ENCODE data around the gene ABCA7. TPM values are rescaled to one million over a fixed set of nuclear protein-coding genes. Genes with fewer than 3 reads are reported as not detected.

Gene ABCA7
- total and polyA plus RNA-seq, 2 of the 8 experiments (the other 6 are each of a cell fraction or from before 2014, with no cell fraction given) = 10.4 to 25.6 TPM

- TF ChIP-seq TAF1 (IDR thresholded peaks at IDR 0.05; ENCODE audit: low read depth, low read length) (peak; percentile 97), BACH1 (IDR thresholded peaks at IDR 0.05; ENCODE audit: low read length) (no peak), SRF (IDR thresholded peaks at IDR 0.05; ENCODE audit: low read depth, low read length) (no peak), GTF2F1 (IDR thresholded peaks at IDR 0.05; ENCODE audit: borderline replicate concordance, low read depth, low read length) (no peak; the same call in 1 of the 2 replicates), EP300 (IDR thresholded peaks at IDR 0.05; ENCODE audit: borderline replicate concordance in 1 of 2, low read depth in 2 of 2, low read length in 2 of 2) (peak in 1 of 2 experiments; percentile 62; a peak in 1 of 3 replicates), RAD21 (IDR thresholded peaks at IDR 0.05 in 1 of 2, conservative IDR thresholded peaks at IDR 0.05 in 1 of 2; ENCODE audit: low read depth in 2 of 2, low read length in 2 of 2) (peak in 1 of 2 experiments; percentile 8; a peak in 1 of 4 replicates), HDAC6 (IDR thresholded peaks at IDR 0.05; ENCODE audit: low read depth, low read length) (no peak), MAX (IDR thresholded peaks at IDR 0.05) (peak; percentile 32; the same call in 1 of the 2 replicates), CTCF (IDR thresholded peaks at IDR 0.05; ENCODE audit: control extremely low read depth in 1 of 3, insufficient read depth in 1 of 3, low read depth in 1 of 3, low read length in 3 of 3) (peak in 1 of 3 experiments; percentile 3; a peak in 1 of 4 replicates), SP1 (IDR thresholded peaks at IDR 0.05; ENCODE audit: low read depth, low read length) (no peak; the same call in 1 of the 2 replicates), POLR2AphosphoS5 (IDR thresholded peaks at IDR 0.05; ENCODE audit: low read depth, low read length) (no peak; the same call in none of the 2 replicates), CTBP2 (IDR thresholded peaks at IDR 0.05; ENCODE audit: borderline replicate concordance, insufficient read depth, insufficient read length, low read length) (peak; percentile 30), PHF8 (conservative IDR thresholded peaks at IDR 0.05; ENCODE audit: low read depth, low read length) (peak; percentile 89), SIN3A (conservative IDR thresholded peaks at IDR 0.05 in 1 of 2, IDR thresholded peaks at IDR 0.05 in 1 of 2; ENCODE audit: low read depth in 1 of 2, low read length in 2 of 2) (peak; percentile 60 to 81; a peak in 2 of 4 replicates), USF2 (IDR thresholded peaks at IDR 0.05; ENCODE audit: low read length) (no peak), JUND (IDR thresholded peaks at IDR 0.05; ENCODE audit: low read length) (no peak), BRCA1 (IDR thresholded peaks at IDR 0.05; ENCODE audit: low read depth, low read length) (no peak), TBP (IDR thresholded peaks at IDR 0.05; ENCODE audit: low read depth, low read length) (no peak), TCF12 (IDR thresholded peaks at IDR 0.05; ENCODE audit: low read depth, low read length) (0 out of 2 replicates have a peak, but pooled peaks have one; percentile 26), TEAD4 (IDR thresholded peaks at IDR 0.05; ENCODE audit: low read depth, low read length) (no peak; the same call in 1 of the 2 replicates)
Observed at GRCh38 chr19:1020868-1021425, 19.0 kb upstream of the ABCA7 start, which contains the start of gene TMEM259 (continued).
